ENCODE results near the gene KCNK7.

DNA sequence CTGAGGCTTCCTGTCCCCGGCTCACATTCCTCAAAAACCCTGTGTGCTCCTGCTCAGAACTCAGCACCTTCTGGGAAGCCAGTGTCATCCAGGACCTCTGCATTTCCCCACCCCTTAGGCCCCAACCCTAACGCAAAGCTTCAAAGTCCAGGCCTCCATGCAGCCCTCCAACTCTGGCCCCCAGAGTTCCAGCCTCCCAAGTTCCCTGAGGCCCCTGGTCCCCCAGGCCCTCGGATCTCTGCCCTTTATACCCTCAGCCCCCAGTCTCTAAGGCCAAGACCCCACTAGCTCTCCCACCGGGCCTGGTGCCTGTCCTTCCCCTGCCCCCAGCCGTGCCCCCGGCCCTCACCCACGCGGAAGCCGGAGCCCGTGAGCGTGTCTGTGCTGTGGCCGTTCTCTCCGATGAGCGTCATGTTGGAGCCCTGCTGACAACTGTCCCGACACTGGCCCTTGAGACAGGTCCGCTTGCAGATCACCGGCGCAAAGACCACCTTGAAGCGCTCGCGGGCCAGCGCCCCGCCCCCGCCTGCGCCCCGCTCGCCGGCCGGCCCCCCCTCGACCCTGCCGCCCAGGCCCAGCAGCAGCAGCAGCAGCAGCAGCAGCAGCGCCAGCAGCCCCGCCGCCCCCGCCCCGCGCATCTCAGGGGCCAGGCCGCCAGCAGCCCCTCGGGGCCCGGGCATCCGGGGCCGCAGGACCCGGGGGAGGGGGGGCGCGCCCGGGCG, 38.2 kb downstream of the KCNK7 start:
- TF ChIP-seq CTCF (IDR thresholded peaks at IDR 0.05; ENCODE audit: insufficient read depth, low read depth, low read length): no peak
- TF ChIP-seq EZH2 (IDR thresholded peaks at IDR 0.05; ENCODE audit: insufficient read depth, low read length): no peak

All from astrocyte (in vitro differentiated cells and primary cell).